Measurements from ENCODE around the gene KLHL33.

- TF ChIP-seq CTCF (IDR thresholded peaks at IDR 0.05; ENCODE audit: poor library complexity) (no peak), EZH2 (IDR thresholded peaks at IDR 0.05; ENCODE audit: borderline replicate concordance) (no peak)
Observed at GRCh38 chr14:20379743-20380142, 56.2 kb downstream of the KLHL33 start.

All from hepatocyte (in vitro differentiated cells).